HEK293T (cell line): ENCODE data around the gene MAN1C1.

Source experiments
- CTCF ChIA-PET: fragments of 350-600 bp; formaldehyde crosslinking; extraction: SDS; loops from one replicate; lab custom pipeline; 2021; ENCODE audit warnings: antibody characterized with exemption, inconsistent platforms; lab: Yijun Ruan, JAX
- POLR2A ChIA-PET: fragments of 350-600 bp; formaldehyde crosslinking; extraction: SDS; loops from one replicate; lab custom pipeline; 2020; ENCODE audit warnings: antibody characterized with exemption, inconsistent platforms; lab: Yijun Ruan, JAX
- DNase-seq: peaks from one replicate; pipeline ENCODE4 v3.0.0; 2012; ENCODE audit warnings: mixed read lengths; ENCODE audit errors: extremely low spot score
- ARNT ChIP-seq: fragments of 450-650 bp; IDR thresholded peaks from 2 replicates; pipeline ENCODE4 v1.6.1; 2017; ENCODE audit warnings: mild to moderate bottlenecking
- BHLHE40 ChIP-seq: fragments of 450-650 bp; IDR thresholded peaks from 2 replicates; pipeline ENCODE4 v1.6.1; 2016; ENCODE audit warnings: mild to moderate bottlenecking, moderate library complexity, borderline replicate concordance
- CTBP1 ChIP-seq: fragments of 450-650 bp; IDR thresholded peaks from 2 replicates; pipeline ENCODE4 v1.6.1; 2016; ENCODE audit warnings: borderline replicate concordance
- ELF4 ChIP-seq: fragments of 450-650 bp; IDR thresholded peaks from 2 replicates; pipeline ENCODE4 v1.6.1; 2017; ENCODE audit warnings: antibody characterized with exemption
- FOXA1 ChIP-seq: fragments of 450-650 bp; IDR thresholded peaks from 2 replicates; pipeline ENCODE4 v1.6.1; 2016; ENCODE audit warnings: mild to moderate bottlenecking
- FOXK2 ChIP-seq: fragments of 450-650 bp; IDR thresholded peaks from 2 replicates; pipeline ENCODE4 v1.6.1; 2016; ENCODE audit warnings: mild to moderate bottlenecking
- FOXM1 ChIP-seq: fragments of 450-650 bp; IDR thresholded peaks from 2 replicates; pipeline ENCODE4 v1.6.1; 2017; ENCODE audit warnings: mild to moderate bottlenecking, borderline replicate concordance
- HDGF ChIP-seq: fragments of 450-650 bp; IDR thresholded peaks from 2 replicates; pipeline ENCODE4 v1.6.1; 2017; ENCODE audit warnings: antibody characterized with exemption, borderline replicate concordance
- L3MBTL2 ChIP-seq: fragments of 450-650 bp; conservative IDR thresholded peaks from 2 replicates; pipeline ENCODE4 v1.6.1; 2016; ENCODE audit warnings: mild to moderate bottlenecking
- LEF1 ChIP-seq: fragments of 450-650 bp; IDR thresholded peaks from 2 replicates; pipeline ENCODE4 v1.6.1; 2017; ENCODE audit warnings: mild to moderate bottlenecking, borderline replicate concordance
- NFRKB ChIP-seq: fragments of 450-650 bp; IDR thresholded peaks from 2 replicates; pipeline ENCODE4 v1.6.1; 2016; ENCODE audit warnings: mild to moderate bottlenecking, moderate library complexity
- PKNOX1 ChIP-seq: fragments of 450-650 bp; IDR thresholded peaks from 2 replicates; pipeline ENCODE4 v1.6.1; 2016
- SP1 ChIP-seq: fragments of 450-650 bp; IDR thresholded peaks from 2 replicates; pipeline ENCODE4 v1.6.1; 2017
- SUZ12 ChIP-seq: fragments of 450-650 bp; IDR thresholded peaks from 2 replicates; pipeline ENCODE4 v1.6.1; 2016; ENCODE audit warnings: mild to moderate bottlenecking
- TARDBP ChIP-seq: fragments of 450-650 bp; IDR thresholded peaks from 2 replicates; pipeline ENCODE4 v1.6.1; 2016
- ZNF384 ChIP-seq: fragments of 450-650 bp; IDR thresholded peaks from 2 replicates; pipeline ENCODE4 v1.6.1; 2016

MAN1C1 gene

GRCh38 chr1:25573591-25573930 is 43.0 kb upstream of the MAN1C1 start:
- ChIA-PET POLR2A (interaction anchor here (1.2 kb wide), 1 partner anchor 8 kb away, joined by 3 read pairs; no protein-coding TSS in a partner anchor), CTCF (interaction anchor here (0.9 to 2.0 kb wide), 5 partner anchors 9 to 35 kb away, joined by 3 to 7 read pairs (median 4); no protein-coding TSS in a partner anchor)
- DNase-seq = no peak
- TF ChIP-seq LEF1 (no peak), NFRKB (no peak), ELF4 (no peak), SP1 (no peak), FOXM1 (no peak), BHLHE40 (no peak), HDGF (no peak), CTBP1 (no peak), TARDBP (no peak), SUZ12 (no peak), PKNOX1 (no peak), ARNT (no peak), ZNF384 (no peak), L3MBTL2 (no peak), FOXA1 (no peak), FOXK2 (no peak)

- TF ChIP-seq L3MBTL2 = no peak
- no peak for TF ChIP-seq SUZ12
- no peak for TF ChIP-seq NFRKB
- TF ChIP-seq SP1 = no peak
- TF ChIP-seq FOXA1 = no peak
- no peak for TF ChIP-seq HDGF
- TF ChIP-seq BHLHE40 = no peak
- ChIA-PET CTCF (interaction anchor here (0.9 to 1.9 kb wide), 2 partner anchors 19 to 26 kb away, joined by 3 to 7 read pairs; no protein-coding TSS in a partner anchor), POLR2A (interaction anchor here (1.2 kb wide), 1 partner anchor 9 kb away, joined by 3 read pairs; no protein-coding TSS in a partner anchor)
- DNase-seq = no peak
These were observed 42.6 kb upstream of the MAN1C1 start for GRCh38 chr1:25573961-25574360.

GRCh38 chr1:25575191-25575590 is 41.4 kb upstream of the MAN1C1 start:
- DNase-seq = no peak
- CTCF ChIA-PET = interaction anchor here (0.6 kb wide), 1 partner anchor 1898 kb away, joined by 3 read pairs; no protein-coding TSS in a partner anchor
- POLR2A ChIA-PET = no interaction called here
- TF ChIP-seq FOXK2 = no peak

GRCh38 chr1:25576459-25577133 is 40.0 kb upstream of the MAN1C1 start:
- TF ChIP-seq PKNOX1 (no peak), ZNF384 (no peak), NFRKB (no peak), FOXM1 (no peak), L3MBTL2 (no peak), SP1 (no peak), LEF1 (no peak), SUZ12 (no peak), FOXK2 (no peak), CTBP1 (no peak), TARDBP (no peak), FOXA1 (no peak), BHLHE40 (no peak), ELF4 (no peak), HDGF (no peak), ARNT (no peak)
- no peak for DNase-seq
- CTCF ChIA-PET = interaction anchor here (0.6 kb wide), 1 partner anchor 17 kb away, joined by 3 read pairs; no protein-coding TSS in a partner anchor
- POLR2A ChIA-PET = no interaction called here

- POLR2A ChIA-PET = no interaction called here
- CTCF ChIA-PET = no interaction called here
- DNase-seq = no peak
- TF ChIP-seq LEF1 (no peak), ZNF384 (no peak), ELF4 (no peak), SP1 (no peak), SUZ12 (no peak), BHLHE40 (no peak), FOXM1 (no peak), ARNT (no peak), TARDBP (no peak), CTBP1 (no peak), HDGF (no peak), L3MBTL2 (no peak), FOXK2 (no peak), FOXA1 (no peak), PKNOX1 (no peak), NFRKB (no peak)
These were observed 39.3 kb upstream of the MAN1C1 start for GRCh38 chr1:25577134-25577920.
